HG03442 (cell line): Measurements from ENCODE around the gene UNC5CL.
"Not testable (repeated sequence)": the region's sequence is repeated elsewhere in the genome, so short reads cannot be mapped to it uniquely, and the experiment has no call there.

Experiments
- ATAC-seq: cut with Tn5 transposase; IDR thresholded peaks from one replicate; pipeline ENCODE4 v1.9.1; 2021; ENCODE audit warnings: mild to moderate bottlenecking, moderate library complexity; ENCODE audit not compliant: unreplicated experiment

UNC5CL gene

DNA sequence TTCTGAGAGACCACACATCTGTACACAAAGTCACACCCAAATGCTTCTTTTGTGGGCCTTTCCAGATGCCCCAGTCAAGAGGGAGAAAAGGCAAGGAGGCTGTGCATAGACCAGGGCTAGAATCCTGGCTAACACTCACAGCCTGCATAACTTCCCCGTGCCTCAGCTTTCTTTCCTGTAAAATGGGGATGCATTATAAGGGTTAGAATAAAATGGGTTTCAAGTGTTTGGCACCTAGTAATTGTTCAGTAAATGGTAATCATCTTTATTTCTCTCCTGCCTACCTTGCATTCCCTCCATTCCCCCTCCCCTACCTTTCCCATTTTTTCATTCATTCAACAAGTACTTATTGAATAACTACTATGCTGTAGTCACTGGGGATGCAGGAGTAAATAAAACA, 29.4 kb downstream of the UNC5CL start:
- ATAC-seq = no peak

DNA sequence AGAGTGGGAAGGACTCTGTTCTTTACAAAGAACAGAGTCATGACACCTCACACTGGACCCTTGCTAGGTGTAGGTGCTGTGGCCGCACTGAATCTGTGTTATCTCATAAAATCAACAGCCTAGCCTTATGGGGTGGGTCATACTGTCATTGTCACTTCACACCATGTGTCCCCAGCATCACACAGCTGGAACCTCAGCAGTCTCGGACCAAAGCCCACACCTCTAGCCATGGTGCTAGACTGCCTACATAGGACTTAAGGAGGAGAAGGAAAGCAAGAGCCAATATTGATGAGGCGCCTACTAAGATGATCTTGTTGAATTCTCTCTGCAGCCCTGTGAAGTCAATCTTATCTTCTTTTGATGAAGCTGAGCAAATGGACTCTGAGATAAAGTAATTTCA, 31.0 kb downstream of the UNC5CL start:
- no peak for ATAC-seq

DNA sequence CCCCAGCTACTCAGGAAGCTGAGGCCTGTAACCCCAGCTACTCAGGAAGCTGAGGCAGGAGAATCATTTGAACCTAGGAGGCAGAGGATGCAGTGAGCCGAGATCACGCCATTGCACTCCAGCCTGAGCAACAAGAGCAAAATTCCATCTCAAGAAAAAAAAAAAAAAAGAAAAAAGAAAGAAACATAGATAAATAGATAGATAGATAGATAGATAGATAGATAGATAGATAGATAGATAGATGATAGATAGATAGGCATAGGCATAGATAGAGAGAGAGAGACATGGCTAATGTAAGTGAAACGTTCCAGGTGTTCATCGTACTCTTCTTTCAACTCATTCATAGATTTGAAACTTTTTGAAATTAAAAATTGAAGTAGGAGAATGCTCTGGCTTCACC, 32.0 kb downstream of the UNC5CL start:
- ATAC-seq = not testable (repeated sequence)

DNA sequence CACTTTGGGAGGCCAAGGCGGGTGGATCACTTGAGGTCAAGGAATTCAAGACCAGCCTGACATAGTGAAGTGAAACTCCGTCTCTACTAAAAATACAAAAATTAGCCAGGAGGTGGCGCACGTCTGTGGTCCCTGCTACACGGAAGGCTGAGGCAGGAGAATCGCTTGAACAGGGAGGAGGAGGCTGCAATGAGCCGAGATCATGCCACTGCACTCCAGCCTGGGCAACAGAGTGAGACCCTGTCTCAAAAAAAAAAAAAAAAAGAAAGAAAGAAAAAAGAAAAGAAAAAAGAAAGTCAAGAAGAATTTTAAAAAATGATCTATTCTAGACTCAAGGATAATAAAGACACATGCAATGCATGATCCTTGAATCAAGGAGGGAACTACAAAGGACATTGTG, 32.8 kb downstream of the UNC5CL start:
- not testable (repeated sequence) for ATAC-seq

DNA sequence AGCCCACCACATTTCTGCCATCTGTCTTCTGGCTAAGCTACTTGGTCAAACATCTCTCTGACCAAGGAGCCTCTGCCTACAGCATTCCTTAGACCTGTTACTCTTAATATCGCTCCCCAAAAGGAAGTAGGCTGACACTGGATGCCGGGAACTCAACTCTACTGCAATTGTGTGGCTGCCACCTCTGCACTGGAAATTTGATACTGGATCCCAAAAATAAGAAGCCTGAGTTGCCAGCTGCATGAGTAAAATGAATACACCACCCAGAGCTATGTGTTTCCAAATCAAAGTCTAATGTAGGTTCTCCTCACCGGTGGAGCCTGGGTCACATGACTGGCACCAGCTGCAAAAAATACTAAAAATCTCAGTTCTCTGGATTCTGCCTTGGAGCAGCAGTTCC, 36.9 kb downstream of the UNC5CL start:
- ATAC-seq = no peak

DNA sequence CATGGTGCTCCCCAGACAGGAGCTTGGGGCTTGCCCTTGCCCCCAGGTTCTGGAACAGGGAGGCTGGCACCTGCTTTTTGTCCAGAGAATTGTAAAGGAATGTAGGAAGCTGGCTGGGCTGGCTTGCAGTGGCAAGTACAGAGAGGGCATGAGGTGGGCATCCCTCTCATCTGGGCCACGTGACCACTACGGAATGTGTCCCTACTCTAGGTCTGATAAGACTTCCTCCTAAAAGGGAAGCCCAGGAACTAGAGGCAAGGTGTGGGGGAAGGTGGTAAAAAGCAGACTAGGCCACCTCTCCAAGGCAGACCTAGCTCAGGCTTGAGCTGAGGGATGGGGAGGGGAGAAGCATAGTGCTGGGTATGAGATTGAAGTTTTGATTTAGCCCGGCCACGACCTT, 38.8 kb downstream of the UNC5CL start:
- no peak for ATAC-seq

DNA sequence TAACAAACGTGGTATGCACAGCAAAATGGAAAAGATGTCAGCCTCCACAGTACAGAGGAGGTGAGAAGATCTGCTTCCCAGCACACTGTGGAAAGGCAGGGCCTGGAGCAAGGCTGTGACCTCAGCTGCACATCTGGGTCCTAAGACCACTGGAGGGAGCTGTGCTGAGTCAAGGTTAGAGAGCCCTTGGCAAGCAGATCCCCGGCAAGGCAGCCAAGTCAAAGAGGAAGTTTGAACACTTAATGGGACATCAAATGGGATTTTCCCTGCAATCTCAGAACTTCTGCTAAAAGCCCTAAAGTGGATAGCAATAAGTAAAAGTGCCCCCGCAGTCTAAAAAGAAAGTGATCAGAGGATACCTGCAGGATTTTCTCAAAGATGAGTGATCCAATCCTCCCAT, 39.5 kb downstream of the UNC5CL start:
- no peak for ATAC-seq

DNA sequence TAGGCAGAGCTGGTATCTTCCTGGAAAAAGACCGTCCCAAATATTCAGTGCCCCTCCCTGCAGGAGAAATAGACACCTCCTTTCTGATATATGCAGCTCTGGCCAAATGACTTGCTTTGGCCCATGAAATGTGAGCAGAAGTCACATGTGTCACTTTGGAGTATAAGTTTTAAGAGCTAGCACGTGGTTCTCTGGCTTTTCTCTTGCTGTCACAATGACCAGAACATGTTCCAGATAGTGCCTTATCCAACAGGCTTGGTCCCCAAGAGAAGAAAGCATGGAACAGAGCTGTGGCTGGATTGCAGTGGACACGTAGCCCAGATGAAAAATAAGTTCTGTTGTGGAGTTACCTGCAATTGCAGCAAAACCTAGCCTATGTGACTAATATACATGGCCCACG, 40.4 kb downstream of the UNC5CL start:
- no peak for ATAC-seq

DNA sequence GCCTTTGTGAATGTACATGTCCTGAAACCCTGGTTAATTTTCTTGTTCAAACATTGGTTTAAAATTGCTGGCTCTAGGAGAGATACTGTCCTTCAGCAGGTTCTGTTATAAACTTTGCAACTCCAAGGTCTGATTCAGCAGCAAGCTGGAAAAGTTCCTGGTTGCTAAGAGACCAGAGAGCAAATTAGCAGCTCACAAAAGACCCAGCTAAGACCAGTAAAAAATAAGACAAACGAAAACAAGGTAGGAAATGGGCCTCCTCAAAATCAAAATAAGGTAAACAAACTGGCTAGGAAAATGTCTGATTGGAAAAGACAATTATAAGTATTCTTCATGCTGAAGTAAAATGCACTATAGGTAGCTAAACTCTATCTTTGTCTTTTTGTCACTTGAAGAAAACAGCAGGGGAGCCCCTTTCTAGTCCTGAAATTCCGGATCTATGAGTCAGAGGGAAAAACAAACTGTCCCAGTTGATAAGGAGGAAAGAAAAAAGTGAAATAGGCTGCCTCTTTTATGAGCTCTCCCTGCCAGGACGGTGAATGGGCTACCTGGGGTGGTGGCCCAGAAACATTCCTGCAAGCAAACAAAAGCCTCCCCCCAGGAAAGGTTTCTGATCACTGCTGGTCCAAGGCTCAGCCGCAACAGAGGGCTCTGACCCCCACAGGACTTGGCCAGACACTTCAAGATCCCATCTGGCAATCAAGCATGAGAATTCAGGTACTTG, 41.6 kb downstream of the UNC5CL start:
- ATAC-seq = no peak

DNA sequence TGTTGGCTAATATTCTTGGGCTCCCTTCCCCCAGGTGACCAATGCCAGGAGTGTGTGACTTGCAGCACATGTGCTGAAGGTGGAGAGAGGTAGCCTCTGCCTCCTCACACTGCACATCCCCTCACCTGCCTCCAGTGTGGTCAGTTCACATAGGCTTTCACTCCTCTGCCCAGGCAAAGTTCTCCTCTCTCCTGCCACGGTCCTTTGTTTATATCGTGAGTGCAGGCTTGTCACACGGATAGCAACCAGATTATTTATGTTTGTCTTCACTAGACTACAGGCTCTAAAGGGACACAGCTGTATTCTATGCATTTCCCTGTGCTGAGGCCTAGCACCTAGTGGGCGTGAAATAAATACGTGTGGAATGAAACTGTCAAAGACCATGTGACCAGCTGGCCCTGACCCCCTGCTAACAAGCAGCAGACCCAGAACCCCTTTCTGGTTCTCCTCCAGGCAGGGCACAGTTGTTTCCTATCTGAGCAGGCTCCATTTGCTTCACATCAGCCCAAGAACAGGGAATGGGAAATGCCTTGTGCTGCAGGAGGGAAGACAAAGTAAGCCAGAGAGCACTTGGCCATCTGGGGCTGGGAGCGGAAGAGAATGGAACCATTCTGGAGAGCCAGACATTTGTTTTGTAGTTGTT, 42.3 kb downstream of the UNC5CL start:
- no peak for ATAC-seq

DNA sequence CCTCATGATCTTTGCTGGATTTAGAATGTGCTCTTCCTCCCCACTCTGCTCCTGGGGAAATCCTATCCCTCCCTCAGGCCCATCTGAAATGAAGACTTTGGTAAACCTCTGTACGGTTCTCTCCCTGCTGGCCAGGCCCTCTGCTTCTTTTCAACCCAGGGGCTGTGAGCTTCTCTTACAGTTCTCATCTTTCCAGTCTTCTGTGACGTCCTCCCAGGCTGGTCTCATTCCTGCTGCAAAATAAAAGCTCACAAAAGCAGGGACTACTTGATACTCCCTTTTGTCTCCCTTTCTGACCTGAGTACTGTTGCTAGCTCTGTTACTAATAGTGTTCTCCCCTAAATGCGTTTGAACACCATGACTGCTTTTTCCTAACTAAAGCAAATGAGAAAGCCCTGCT, 46.3 kb downstream of the UNC5CL start:
- ATAC-seq = no peak

DNA sequence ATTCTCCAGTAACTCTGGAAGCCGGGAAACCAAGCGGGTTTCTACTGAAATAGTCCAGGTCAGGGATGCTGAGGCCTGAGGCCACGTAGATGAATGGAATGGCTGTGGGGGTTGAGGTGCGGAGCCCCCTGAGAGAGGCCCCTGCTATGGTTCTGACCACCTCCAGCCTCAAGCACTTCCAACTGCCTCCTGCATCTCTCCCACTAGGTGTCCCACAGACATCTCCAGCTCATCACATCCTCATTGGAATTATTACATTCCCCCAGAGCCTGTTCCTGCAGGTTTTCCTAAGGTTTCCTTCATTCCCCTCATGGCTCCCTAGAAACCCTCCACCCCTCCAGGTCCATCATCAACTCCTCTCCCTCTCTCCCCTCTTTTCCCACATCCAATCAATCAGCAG, 48.7 kb downstream of the UNC5CL start:
- ATAC-seq = no peak

DNA sequence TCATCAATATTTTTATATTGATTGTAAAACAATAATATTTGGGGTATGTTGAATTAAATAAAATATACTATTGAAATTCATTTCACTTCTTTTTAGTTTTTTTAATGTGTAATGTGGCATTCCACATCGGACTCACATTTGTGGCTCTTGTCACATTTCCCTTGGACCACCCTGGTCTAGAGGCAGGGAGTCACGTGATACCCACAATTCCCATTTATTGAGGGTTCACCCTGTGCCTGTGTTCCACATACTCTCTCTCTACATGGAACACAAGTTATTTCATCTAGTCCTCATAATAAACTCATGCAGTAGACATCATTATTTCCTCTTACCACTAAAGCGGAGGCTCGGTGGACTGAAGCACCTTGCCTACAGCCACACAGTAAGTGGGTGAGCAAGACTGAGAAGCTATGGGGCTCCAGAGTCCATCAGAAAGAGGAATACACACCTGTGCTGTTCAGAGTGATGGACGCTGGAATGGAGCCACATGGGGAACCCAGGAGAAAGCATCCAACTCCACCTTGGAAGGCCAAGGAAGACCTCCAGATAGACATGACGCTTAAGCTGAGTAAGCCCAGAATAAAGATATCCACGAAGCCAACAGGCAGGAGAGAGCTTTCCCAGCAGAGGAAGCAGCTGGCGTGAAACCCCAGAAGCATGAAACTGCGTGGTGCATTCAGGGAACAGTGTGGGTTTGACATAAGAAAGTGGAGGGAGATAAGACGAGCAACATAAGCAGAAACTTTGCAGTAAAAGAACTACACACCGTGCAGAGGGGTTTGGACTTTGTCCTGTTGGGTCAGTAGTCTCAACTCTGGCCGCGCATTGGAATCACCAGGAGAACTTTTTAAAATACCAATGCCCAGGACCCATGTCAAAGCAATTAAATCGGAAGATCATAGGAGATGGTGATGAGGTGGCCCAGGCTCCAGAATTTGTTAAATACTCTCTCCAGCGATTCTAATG, 49.5 kb downstream of the UNC5CL start:
- ATAC-seq = no peak

DNA sequence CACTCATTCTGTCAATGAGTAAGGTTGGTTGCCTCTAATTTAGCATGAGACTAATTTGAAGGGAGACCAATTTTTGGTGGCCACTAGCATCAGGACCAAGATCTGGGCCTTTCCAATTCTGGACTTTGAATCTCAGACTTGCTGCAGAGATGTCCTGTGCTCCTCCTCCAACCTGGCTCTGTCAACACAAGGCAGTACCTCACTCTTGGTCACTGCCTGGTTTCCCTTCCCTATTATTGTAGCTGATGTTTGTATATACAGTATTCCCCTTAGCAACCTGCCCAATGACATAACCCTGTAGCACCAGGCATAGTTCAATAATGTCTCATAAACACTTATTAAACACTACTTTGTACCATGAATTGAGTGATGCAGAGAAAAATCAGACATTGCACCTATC, 50.4 kb downstream of the UNC5CL start:
- no peak for ATAC-seq

DNA sequence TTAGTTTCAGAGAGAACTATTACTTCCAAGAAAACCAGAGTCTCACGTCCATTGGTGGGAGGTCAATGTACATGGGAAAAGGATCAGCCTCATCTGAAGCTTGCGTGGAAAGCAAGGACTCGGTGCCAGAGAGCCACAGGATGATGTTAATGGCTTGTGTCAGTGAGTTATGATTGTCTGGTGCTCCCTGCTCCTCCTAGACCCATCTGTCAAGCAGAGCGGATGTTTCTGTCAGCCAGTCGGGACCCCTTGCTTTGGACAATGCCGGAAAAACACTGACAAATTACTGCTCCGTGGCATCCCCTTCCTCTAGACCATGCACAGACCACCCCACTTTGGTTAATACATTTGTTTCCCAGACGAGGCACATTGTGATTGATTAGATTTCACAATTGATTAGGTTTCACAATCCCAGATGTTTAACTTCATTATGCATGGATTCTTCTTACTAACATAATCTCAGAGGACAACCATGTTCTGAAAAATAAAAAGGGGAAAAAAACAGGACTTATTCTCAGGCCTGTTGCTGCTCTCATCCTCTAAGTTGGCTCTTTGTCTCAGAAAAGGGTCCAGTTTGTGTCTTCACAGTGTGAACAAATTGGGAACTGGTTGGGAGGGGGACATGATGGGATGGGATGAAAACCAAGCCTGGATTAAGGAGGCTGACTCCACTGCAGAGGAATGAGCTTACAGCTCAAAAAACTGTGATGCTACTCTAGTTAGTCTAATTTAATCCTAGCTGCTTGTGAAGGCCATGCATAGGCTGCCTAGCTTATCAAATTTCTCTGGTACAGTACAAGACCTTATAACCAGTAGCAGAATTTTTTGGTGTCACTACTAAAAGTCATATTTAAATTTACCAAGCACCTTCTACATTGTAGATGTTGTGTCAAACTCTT, 51.9 kb downstream of the UNC5CL start:
- ATAC-seq = no peak

DNA sequence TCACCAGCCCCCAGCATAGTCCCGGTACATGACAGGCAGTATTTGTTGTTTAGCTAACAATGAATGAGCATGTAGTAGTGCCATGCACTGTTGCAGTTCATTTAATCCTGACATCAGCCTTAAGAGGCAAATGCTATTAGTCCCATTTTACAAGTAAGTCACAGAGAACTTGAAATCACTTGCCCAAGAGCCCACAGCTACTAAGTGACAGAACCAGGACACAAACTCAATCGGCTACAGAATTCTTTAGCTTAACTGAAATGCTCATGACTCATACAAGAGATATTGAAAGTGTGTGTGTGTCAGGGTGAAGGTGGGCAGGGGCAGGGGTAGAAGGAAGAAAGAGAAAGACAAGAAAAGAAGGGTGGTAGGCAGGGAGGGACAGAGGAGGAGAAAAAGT, 52.7 kb downstream of the UNC5CL start:
- no peak for ATAC-seq

DNA sequence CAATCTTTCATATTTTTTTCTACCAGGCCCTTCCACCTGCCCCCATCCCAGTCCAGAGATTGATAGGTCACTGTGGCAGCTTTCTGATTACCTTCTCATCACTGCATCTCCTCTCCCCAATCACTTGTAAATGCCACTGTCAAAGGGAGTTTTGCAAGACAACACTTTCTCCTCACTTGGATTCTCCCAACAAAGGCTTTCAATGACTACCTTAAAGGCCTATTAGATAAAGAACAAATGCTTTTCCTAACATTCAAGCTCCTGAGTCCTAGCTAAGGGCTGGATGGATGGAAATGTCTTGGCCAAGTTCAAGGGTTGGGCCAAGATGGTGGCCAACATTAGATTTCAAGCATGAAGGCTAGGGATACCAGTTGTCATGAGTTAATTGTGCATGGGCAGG, 55.3 kb downstream of the UNC5CL start:
- no peak for ATAC-seq

DNA sequence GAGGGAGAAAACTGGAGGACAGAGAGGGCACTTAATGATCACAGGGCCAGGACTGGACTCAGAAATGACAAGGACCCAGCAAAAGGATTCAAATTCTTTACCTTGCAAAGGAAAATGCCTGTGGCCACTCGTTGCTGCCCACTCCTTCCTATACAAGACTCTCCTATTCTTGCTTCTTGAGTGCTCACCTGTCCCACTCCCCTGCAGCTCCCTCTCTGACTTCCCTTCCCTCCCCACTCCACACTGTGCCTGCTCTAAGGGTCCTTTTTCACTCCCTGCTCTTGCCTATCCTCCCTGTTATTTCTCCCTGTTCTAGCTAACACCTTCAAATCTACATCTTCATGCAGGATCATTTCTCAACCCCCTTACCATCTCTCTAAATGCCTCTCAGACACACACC, 56.1 kb downstream of the UNC5CL start:
- ATAC-seq = no peak

DNA sequence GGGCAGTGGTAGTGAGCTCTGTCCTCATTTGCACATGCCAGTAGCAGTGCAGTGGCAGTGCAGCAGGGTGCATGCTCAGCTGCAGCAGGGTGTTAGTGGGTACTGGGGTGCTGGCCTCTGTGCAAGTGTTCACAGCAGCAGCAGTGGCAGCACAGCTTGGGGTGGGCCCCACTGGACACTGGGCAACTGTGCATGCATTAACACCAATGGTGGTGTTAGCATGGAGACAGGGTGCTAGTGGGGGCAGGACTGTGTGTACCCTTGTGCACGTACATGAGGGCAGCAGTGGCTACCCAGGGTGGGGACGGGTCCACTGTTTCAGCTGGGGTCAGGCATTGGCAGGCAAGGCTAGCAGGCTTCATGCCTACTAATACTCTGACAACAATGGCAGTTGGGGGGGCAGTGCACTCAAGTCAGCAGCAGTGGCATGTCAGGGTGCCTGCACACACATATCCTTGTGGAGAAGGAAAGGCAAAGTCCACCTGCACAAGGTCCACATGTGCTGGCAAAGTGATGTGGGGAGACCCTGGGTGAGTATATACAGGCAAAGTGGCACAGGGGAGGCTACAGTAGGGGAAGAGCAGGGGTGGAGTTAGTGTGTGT, 60.2 kb downstream of the UNC5CL start:
- no peak for ATAC-seq

DNA sequence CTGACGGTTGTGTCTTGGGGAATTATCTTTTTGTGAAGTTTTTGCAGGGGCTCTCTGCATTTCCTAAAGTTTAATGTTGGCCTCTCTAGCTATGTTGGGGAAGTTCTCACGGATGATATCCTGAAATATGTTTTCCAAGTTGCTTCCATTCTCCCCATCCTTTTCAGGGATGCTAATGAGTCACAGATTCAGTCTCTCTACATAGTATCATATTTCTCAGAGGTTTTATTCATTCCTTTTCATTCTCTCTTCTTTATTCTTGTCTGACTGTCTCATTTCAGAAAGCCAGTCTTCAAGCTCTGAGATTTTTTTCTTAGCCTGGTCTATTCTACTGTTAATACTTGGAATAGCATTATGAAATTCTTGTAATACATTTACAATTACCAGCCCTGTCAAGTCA, 61.3 kb downstream of the UNC5CL start:
- ATAC-seq = no peak
